Psoas muscle (tissue), 8 donors: Measurements from ENCODE around the gene HOXC11. TPM values are rescaled to one million over a fixed set of nuclear protein-coding genes. Genes with fewer than 3 reads are reported as not detected.
A peak's percentile ranks its signal among the peaks of the same experiment; 100 is the strongest.

Experiments used
- ATAC-seq, 4 donors: fragments of 200-7000 bp; cut with Tn5 transposase; one replicate each; pipeline ENCODE4 v1.9.1; 2020; ENCODE audit warnings: moderate library complexity in 3 of 4, mild to moderate bottlenecking in 2 of 4
- DNase-seq, 2 donors: peaks; one replicate each; pipeline ENCODE4 v3.0.0-alpha.2; 2020
- H3K27ac ChIP-seq: fragments of 200-600 bp; one replicate; pipeline ENCODE4 v1.8.0; 2022
- H3K27me3 ChIP-seq, 3 donors: fragments of 200-600 bp in 1 of 3; one replicate each; pipeline versions ENCODE4 v1.6.1 to v1.8.0; 2013 to 2022; ENCODE audit warnings: low read length in 2 of 3, mild to moderate bottlenecking in 2 of 3, moderate library complexity in 1 of 3; ENCODE audit not compliant: insufficient read depth in 3 of 3
- H3K36me3 ChIP-seq, 2 donors: fragments of 200-600 bp in 1 of 2; one replicate each; pipeline versions ENCODE4 v1.6.1 to v1.8.0; 2013 to 2022; ENCODE audit warnings: low read depth in 1 of 2, mild to moderate bottlenecking in 1 of 2, moderate library complexity in 1 of 2; ENCODE audit not compliant: insufficient read depth in 1 of 2
- H3K4me1 ChIP-seq: fragments of 200-600 bp; one replicate; pipeline ENCODE4 v1.8.0; 2022
- H3K4me3 ChIP-seq: fragments of 200-600 bp; one replicate; pipeline ENCODE4 v1.8.0; 2022; ENCODE audit warnings: mild to moderate bottlenecking
- H3K9me3 ChIP-seq: fragments of 200-600 bp; one replicate; pipeline ENCODE4 v1.8.0; 2022
- WGBS, 3 donors: extraction: QIAGEN DNeasy Blood & Tissue Kit; methylation state at CpG; one replicate each; pipeline versions ENCODE4 v1.1.6 to v1.1.7; 2013; 5-methylcytosine and 5-hydroxymethylcytosine counted together
- intact Hi-C, 2 donors: fragments of 100-400 bp; cut with DNase I; formaldehyde crosslinking; loops; one replicate each; pipeline versions ENCODE4 v1.11.0 to v1.14.2; 2022
- polyA plus RNA-seq, 3 donors: library from polyadenylated mRNA; stranded (reverse); fragments of 200-250 nt; gene quantifications; one replicate each; pipeline ENCODE4 v1.2.3, GENCODE V29; 2013
- total RNA-seq, 4 donors: library from RNA; stranded (reverse); fragmentation: NEBNext Ultra II Directional in 2 of 4; extraction: Animal tissue kit (Norgen Biotek cat#: 25700) in 2 of 4; gene quantifications; one replicate each; pipeline versions ENCODE4 v1.2.1 to v1.2.4, GENCODE V29; 2021 to 2023
- TF ChIP-seq, protein P1 (sequence below): fragments of 200-600 bp; IDR thresholded peaks from one replicate; pipeline ENCODE4 v1.8.0; 2022; ENCODE audit warnings: antibody characterized with exemption
- donor health status: healthy with polysubstance abuse.
- donor health status: DM: no; HTN: no; CAD: no; lungs with moderate emphysema.
- donor health status: Bipolar disorder and iron deficiency.
- donor health status: healthy.
- donor health status: DM: yes; HTN: yes; CAD: no.
- donor health status: DM: no; HTN: no; CAD: no.
- donor health status: DM: no; HTN: no; CAD: no.
- donor health status: DM: yes; HTN: yes; CAD: no.

Gene HOXC11
- total and polyA plus RNA-seq, 7 donors, result 0.34 to 2.2 (median 0.82) TPM; not detected in 2

- H3K36me3 ChIP-seq, result no peaks in the 10 kb centered on the region
- H3K4me1 ChIP-seq, result peaks cover 4% of the 10 kb centered on the region
- H3K27ac ChIP-seq, result no peak overlapping the region
- DNase-seq (peak in 1 of 2 donors; percentile 41), ATAC-seq (no peak)
- 68 to 76% (median 74%) methylated on average over 24 of the region's 24 CpGs for WGBS, 3 donors
- no peaks in the 10 kb centered on the region for H3K9me3 ChIP-seq
- H3K27me3 ChIP-seq, result peaks cover 0 to 87% (median 34%) of the 10 kb centered on the region in 3 donors
- intact Hi-C loops, result loop anchor here in 1 of 2 donors (5.0 to 10.0 kb wide), 2 partner anchors 176 to 274 kb away; no protein-coding TSS in a partner anchor
- no peak overlapping the region for H3K4me3 ChIP-seq
- TF ChIP-seq, protein P1, sequence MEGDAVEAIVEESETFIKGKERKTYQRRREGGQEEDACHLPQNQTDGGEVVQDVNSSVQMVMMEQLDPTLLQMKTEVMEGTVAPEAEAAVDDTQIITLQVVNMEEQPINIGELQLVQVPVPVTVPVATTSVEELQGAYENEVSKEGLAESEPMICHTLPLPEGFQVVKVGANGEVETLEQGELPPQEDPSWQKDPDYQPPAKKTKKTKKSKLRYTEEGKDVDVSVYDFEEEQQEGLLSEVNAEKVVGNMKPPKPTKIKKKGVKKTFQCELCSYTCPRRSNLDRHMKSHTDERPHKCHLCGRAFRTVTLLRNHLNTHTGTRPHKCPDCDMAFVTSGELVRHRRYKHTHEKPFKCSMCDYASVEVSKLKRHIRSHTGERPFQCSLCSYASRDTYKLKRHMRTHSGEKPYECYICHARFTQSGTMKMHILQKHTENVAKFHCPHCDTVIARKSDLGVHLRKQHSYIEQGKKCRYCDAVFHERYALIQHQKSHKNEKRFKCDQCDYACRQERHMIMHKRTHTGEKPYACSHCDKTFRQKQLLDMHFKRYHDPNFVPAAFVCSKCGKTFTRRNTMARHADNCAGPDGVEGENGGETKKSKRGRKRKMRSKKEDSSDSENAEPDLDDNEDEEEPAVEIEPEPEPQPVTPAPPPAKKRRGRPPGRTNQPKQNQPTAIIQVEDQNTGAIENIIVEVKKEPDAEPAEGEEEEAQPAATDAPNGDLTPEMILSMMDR, result no peak
These were observed 4.5 kb upstream of the HOXC11 start for GRCh38 chr12:53968214-53969127.

- peaks cover 0 to 86% (median 42%) of the 10 kb centered on the region in 3 donors for H3K27me3 ChIP-seq
- no peak overlapping the region for H3K27ac ChIP-seq
- intact Hi-C loops, result loop anchor here in 1 of 2 donors (5.0 to 10.0 kb wide), 2 partner anchors 177 to 275 kb away; no protein-coding TSS in a partner anchor
- H3K9me3 ChIP-seq, result no peaks in the 10 kb centered on the region
- peaks cover 4% of the 10 kb centered on the region for H3K4me1 ChIP-seq
- TF ChIP-seq, protein P1, result no peak
- 47 to 59% (median 49%) methylated on average over 12 of the region's 12 CpGs for WGBS, 3 donors
- DNase-seq (peak in 1 of 2 donors; percentile 55), ATAC-seq (no peak)
- no peaks in the 10 kb centered on the region for H3K36me3 ChIP-seq
- no peak overlapping the region for H3K4me3 ChIP-seq
These were observed 3.2 kb upstream of the HOXC11 start for GRCh38 chr12:53969588-53970259.

DNA sequence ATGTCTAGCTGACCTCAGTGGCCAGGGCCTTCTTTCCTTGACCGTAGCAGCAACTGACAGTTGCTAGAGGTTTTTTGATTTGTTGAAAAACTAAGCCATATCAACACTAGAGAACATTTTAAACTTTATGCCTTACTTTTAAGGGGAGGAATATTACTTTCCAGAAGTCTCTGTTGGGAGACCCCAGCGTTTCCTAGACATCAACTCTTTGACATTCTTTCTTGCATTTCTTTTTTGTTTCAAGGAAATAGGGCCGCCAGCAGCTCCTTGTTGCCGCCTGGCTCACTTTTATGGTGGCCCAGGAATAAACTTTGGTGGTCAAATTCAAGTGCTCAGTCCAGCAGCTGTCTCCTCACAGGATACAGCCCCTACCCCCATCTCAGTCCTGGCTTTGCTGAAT lies 2.5 kb upstream of the HOXC11 start:
- no peak for DNase-seq
- 76 to 86% (median 82%) methylated on average over 4 of the region's 4 CpGs for WGBS, 3 donors
- Histone ChIP-seq H3K9me3 (no peaks in the 10 kb centered on the region), H3K27me3 (peaks cover 0 to 85% (median 44%) of the 10 kb centered on the region in 3 donors), H3K36me3 (no peaks in the 10 kb centered on the region), H3K4me3 (no peak overlapping the region), H3K4me1 (peaks cover 4% of the 10 kb centered on the region), H3K27ac (no peak overlapping the region)
- no peak for ATAC-seq
- intact Hi-C loops, result no loop called here
- TF ChIP-seq, protein P1, result no peak

DNA sequence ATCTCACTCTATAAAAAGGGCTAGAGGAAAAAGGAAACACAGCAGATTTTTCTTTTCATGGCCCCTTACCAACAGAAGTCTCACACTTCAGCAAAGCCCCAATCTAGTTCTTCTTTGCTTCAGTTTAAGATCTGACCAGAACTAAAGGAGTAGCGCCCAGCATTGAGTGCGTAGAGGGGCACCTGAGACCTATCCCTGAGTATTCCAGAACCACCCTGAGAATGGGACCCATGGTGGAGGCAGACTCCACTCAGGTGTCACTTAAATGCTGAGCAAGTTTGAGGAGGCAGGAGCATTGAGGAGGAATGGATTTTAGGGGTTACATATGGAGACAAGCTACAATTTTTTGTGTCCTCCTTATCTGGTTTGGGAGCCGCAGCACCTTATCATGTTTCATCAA lies 1.8 kb upstream of the HOXC11 start:
- TF ChIP-seq, protein P1, result no peak
- Histone ChIP-seq H3K27me3 (peaks cover 0 to 85% (median 42%) of the 10 kb centered on the region in 3 donors), H3K27ac (no peak overlapping the region), H3K4me3 (no peak overlapping the region), H3K4me1 (no peaks in the 10 kb centered on the region), H3K9me3 (no peaks in the 10 kb centered on the region), H3K36me3 (no peaks in the 10 kb centered on the region)
- intact Hi-C loops, result no loop called here
- ATAC-seq (no peak), DNase-seq (no peak)
- 92 to 97% (median 93%) methylated on average over 3 of the region's 3 CpGs for WGBS, 3 donors
